ENCODE measurements around the gene ZNF445. TPM values are rescaled to one million over a fixed set of nuclear protein-coding genes. Genes with fewer than 3 reads are reported as not detected.
"Not testable (repeated sequence)": the region's sequence is repeated elsewhere in the genome, so short reads cannot be mapped to it uniquely, and the experiment has no call there.

The ZNF445 gene
- polyA plus RNA-seq, 4 donors: 17.7 to 31.4 (median 24.2) TPM

DNA sequence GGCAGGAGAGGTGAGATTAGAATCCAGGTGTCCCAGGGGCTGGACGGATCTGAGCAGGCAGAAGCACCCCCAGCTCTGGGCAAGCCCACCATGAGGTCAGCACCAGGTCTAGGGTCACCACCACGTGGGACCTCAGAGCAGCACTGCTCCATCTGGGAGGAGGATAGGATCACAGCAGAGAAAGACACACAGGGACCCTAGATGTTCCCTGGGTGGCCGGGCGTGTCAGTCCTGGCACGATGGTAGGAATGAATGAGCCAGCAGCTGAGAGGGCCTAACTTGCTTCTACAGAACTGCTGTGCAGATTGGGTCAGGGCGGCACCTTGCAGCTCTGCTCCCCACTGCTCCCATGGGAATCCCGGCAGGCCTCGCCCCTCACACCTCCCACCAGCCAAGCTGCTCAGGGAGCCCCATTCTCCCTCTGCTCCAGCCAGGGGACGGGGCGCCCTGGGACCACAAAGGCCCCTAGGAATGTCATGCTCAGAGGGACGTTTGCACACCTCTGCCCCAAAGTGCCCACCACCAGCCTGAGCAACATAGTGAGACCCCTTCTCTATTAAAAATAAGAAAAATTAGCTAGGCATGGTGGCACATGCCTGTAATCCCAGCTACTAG is 66.3 kb downstream of the ZNF445 start:
- no peak for DNase-seq (ENCODE audit: low read depth in 4 of 4, low spot score in 2 of 4)

DNA sequence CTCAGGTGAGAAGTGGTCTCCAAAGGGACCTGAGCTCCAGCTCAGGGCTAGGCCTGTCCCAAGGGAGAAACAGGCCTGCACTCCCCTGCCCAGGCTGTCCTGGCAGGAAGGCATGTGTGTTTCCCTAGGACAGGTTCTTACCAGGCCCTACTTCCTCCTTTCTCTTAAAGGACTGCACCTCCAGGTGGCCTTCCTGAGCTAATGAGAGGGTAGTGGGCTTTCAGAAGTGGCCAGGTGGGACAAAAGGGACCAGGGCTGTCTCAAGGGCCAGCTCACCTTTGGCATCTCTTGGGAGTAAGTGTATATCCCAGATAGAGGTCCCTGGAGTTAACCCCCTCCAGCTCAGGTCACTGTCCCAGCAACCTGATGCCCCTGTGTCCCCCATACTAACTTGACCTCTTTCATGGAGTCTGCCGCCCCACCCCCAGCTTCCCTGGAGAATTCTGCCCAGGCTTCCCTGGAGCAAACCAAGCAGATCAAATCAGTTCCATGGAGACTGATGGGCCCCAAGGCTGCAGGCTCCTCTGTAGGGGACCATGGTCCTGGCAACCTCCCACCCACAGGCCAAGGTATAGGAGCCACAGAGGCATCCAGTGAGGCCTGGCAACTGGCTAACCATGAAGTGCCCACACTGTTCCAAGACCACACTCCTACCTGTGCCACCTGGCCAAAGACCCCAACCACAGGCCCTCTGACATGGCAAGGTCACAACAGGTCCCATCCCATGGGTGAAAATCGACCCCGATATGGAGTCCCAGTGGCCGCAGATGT is 67.6 kb downstream of the ZNF445 start:
- DNase-seq (ENCODE audit: low read depth in 4 of 4, low spot score in 2 of 4): no peak

DNA sequence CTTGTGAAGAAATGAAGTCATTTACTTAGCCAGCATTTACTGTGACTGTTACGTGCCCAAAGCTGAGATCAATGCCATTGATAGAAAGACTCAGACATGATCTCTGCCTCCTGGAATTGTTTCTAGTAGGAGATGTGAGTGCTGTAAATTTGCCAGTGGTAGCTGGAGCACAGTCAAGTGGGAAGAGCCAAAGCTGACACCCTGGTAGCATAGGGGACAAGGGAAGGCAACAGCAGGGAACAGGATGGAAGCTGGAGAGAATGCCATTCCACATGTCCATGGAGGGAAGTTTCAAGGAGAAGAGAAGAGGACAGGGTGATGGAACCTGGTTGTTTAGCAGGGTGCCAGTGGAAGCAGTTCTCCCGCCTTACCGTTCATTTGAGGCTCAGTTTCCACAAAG is 74.9 kb downstream of the ZNF445 start:
- no peak for DNase-seq (ENCODE audit: low read depth in 4 of 4, low spot score in 2 of 4)

GRCh38 chr3:44400771-44401170 is 76.7 kb downstream of the ZNF445 start:
- DNase-seq (ENCODE audit: low read depth in 4 of 4, low spot score in 2 of 4): no peak

DNA sequence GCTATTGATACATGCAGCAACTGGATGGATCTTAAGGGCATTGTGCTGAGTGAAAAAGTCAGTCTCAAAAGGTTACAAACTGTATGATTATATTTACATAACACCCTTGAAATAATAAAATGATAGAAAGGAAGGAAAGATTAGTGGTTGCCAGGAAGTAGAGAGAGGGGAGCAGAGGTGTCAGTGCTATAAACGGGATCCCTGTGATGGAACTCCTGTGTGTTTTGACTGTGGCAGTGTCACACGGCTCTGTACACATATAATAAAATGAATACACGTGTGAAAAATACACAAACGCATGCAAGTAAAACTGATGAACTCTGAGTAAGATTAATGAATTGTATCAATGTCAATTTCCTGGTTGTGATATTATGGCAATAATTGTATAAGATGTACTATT is 78.6 kb downstream of the ZNF445 start:
- no peak for DNase-seq (ENCODE audit: low read depth in 4 of 4, low spot score in 2 of 4)

DNA sequence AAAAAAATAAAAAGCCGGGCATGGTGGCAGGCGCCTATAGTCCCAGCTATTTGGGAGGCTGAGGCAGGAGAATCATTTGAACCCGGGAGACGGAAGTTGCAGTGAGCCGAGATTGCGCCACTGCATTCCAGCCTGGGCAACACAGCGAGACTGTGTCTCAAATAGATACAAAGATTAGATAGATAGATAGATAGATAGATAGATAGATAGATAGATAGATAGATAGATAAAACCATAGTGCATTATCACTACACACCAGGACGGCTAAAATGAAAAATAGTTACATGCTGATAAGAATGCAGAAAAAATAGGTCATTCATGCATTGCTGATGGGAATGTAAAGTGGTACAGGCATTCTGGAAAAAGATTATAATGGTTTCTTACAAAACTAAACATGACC is 79.2 kb downstream of the ZNF445 start:
- not testable (repeated sequence) for DNase-seq (ENCODE audit: low read depth in 4 of 4, low spot score in 2 of 4)

GRCh38 chr3:44396200-44397171 is 81.0 kb downstream of the ZNF445 start:
- no peak for DNase-seq (ENCODE audit: low read depth in 4 of 4, low spot score in 2 of 4)

DNA sequence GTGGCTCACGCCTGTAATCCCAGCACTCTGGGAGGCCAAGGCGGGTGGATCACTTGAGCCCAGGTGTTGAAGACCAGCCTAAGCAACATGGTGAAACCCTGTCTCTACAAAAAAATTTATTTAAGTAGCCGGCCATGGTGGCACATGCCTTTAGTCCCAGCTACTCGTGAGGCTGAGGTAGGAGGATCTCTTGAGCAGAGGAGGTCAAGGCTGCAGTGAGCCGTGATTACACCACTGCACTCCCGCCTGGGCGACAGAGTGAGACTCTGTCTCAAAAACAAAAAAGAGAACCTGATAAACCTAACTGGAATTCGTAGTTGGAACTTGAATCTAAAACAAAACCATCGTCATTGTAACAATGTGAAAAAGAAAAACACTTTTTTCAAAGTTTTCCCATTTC is 81.8 kb downstream of the ZNF445 start:
- DNase-seq (ENCODE audit: low read depth in 4 of 4, low spot score in 2 of 4): no peak

- DNase-seq (ENCODE audit: low read depth in 4 of 4, low spot score in 2 of 4): no peak
Observed at GRCh38 chr3:44392489-44392888, 85.0 kb downstream of the ZNF445 start.

- no peak for DNase-seq (ENCODE audit: low read depth in 4 of 4, low spot score in 2 of 4)
Observed at GRCh38 chr3:44387404-44387803, 90.1 kb downstream of the ZNF445 start.

Other genes starting within 250 kb of the ZNF445 start
- under 1 TPM in 1 of 4 donors, not detected in 3; 0.03 TPM for gene TOPAZ1, start 235.8 kb downstream of the ZNF445 start, polyA plus RNA-seq (ENCODE audit: insufficient read length in 4 of 4)
- 10 to 100 TPM; 40.1 to 52.1 (median 41.5) TPM for gene TCAIM, start 138.9 kb downstream of the ZNF445 start, polyA plus RNA-seq (ENCODE audit: insufficient read length in 4 of 4)
- 10 to 100 TPM; 13.7 to 19.1 (median 18.3) TPM for gene ZKSCAN7, start 77.5 kb upstream of the ZNF445 start, polyA plus RNA-seq (ENCODE audit: insufficient read length in 4 of 4)
- gene ZNF660, start 107.3 kb upstream of the ZNF445 start, polyA plus RNA-seq (ENCODE audit: insufficient read length in 4 of 4): 10 to 100 TPM in 3 of 4 donors, 1 to 10 TPM in 1; 8.3 to 19.2 (median 11.0) TPM
- 10 to 100 TPM; 29.1 to 40.1 (median 32.2) TPM for gene ZNF197, start 147.4 kb upstream of the ZNF445 start, polyA plus RNA-seq (ENCODE audit: insufficient read length in 4 of 4)
- gene ZNF35, start 171.1 kb upstream of the ZNF445 start, polyA plus RNA-seq (ENCODE audit: insufficient read length in 4 of 4): 10 to 100 TPM in 3 of 4 donors, 1 to 10 TPM in 1; 9.6 to 13.2 (median 11.3) TPM
- gene ZNF502, start 235.0 kb upstream of the ZNF445 start, polyA plus RNA-seq (ENCODE audit: insufficient read length in 4 of 4): 10 to 100 TPM; 11.1 to 16.2 (median 12.1) TPM

Data from left renal cortex interstitium (tissue), 4 donors.